ENCODE data around the gene CACFD1.
"Not testable (repeated sequence)": the region's sequence is repeated elsewhere in the genome, so short reads cannot be mapped to it uniquely, and the experiment has no call there.

CACFD1 gene

DNA sequence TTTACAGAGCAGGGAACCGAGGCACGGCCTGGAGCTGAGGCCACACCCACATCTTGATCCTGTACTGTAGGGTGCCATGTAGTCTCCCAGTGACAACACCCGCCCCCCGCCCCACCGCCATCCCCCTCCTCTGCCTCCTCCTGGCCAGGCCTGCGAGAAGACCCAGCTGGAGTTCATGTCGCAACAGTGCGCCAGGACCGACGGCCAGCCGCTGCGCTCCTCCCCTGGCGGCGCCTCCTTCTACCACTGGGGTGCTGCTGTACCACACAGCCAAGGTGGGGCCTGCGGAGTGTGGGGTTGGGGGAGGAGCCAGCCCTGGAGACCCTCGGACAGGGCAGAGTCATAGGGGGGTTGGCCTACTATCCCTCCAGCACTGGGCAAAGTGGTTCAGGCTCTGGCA, 23.1 kb upstream of the CACFD1 start:
- in situ Hi-C loops (cut with HindIII; ENCODE audit: low pct_ligation_motif_present, low pct_unique_long_range_greater_than_20kb, low sequenced_read_pairs) = no loop called here
- DNase-seq = no peak

DNA sequence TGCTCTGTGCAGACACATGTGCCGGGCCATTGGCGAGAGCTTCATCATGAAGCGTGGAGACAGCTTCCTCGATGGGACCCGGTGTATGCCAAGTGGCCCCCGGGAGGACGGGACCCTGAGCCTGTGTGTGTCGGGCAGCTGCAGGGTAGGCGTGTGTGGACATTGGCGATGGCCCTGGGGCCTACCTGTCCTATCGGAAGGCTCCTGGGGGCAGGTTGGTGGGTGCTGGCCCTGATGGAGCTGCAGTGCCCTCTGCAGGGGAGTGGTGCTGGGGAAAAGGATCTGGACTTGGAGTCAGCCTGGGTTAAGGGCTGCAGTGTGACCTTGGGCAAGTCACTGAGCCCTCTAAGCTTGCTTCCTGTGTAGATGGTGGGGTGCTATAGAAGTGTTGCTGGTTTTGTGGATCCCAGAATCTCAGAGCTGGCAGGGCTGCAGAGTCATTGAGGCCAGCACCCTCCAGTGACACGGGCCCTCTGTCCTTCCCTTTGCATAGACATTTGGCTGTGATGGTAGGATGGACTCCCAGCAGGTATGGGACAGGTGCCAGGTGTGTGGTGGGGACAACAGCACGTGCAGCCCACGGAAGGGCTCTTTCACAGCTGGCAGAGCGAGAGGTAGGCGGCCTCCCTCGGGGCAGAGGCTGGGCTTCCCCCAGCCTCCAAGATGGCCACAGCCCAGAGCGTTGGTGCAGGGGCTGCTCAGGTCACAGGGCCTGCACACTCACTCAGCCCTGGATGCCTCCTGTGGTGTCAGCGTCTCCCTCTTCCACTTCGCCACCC, 21.8 kb upstream of the CACFD1 start:
- no peak for DNase-seq

DNA sequence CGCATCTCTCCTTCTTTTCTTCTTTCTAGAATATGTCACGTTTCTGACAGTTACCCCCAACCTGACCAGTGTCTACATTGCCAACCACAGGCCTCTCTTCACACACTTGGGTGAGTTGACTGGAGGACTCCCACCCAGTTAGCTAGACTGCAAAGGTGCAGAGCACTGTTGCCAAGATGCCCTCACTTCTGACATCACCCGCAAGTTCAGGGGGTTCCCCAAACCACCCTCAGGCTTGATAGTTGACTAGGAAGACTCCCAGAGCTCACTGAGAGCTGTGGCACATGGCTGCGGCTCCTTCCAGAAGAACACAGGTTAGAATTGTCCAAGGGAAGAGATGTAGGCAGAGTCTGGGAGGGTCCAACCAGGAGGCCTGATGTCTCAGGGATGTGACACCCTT, 20.4 kb upstream of the CACFD1 start:
- no peak for DNase-seq
- in situ Hi-C loops (cut with HindIII; ENCODE audit: low pct_ligation_motif_present, low pct_unique_long_range_greater_than_20kb, low sequenced_read_pairs) = no loop called here

More for the DNA sequence above, 21.8 kb upstream of the CACFD1 start:
- in situ Hi-C loops (cut with HindIII; ENCODE audit: low pct_ligation_motif_present, low pct_unique_long_range_greater_than_20kb, low sequenced_read_pairs) = no loop called here

DNA sequence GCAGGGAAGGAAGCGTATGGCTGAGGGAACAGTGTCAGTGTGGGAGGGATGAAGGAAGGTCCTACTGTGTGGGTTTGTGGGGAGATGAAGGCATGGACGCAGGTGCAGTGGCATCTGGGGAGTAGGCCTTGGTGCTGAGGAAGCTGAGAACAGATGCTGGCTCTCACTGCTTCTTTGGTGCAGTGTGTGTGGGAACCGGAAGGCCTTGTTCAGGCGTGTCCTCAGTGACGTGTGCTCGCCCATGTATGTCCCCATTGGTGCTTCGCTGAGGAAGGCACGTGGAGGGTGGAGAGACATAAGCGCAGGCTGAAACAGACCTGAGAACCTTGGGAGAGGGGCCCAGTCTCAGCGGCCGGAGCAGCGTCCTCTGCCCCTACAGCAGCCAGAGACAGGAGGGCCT, 18.9 kb upstream of the CACFD1 start:
- in situ Hi-C loops (cut with HindIII; ENCODE audit: low pct_ligation_motif_present, low pct_unique_long_range_greater_than_20kb, low sequenced_read_pairs) = no loop called here

DNA sequence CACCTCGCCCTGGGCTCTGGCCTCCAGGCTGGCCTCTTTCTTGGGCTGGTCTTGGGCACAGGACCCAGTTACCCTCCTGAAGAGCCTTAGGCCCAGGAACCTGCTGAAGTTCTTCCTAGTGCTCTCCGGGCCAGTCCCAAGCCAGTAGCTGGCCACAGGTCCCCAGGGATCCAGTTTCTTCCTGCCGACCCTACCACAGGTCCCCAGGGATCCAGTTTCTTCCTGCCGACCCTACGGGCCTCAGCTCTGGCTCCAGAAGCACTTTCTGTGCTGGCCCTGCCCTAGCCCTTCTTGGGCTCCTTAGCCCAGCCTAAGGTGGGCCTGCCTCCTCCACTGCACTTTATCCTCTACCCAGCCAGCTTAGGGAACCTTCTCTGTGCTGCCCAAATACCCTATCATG, 18.2 kb upstream of the CACFD1 start:
- in situ Hi-C loops (cut with HindIII; ENCODE audit: low pct_ligation_motif_present, low pct_unique_long_range_greater_than_20kb, low sequenced_read_pairs) = no loop called here

More for the DNA sequence above, 18.9 kb upstream of the CACFD1 start:
- no peak for DNase-seq

DNA sequence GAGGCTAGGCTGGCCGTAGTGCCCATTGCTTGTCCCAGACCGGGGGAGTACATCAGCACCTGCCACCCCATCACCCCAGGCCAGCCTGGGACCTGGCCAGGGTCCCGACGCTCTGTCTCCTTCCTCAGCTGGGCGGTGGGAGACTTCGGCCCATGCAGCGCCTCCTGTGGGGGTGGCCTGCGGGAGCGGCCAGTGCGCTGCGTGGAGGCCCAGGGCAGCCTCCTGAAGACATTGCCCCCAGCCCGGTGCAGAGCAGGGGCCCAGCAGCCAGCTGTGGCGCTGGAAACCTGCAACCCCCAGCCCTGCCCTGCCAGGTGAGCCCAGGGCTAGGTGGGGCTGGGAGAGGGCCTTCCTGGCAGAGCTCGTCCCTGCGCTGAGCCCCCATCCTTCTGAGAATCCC, 16.5 kb upstream of the CACFD1 start:
- in situ Hi-C loops (cut with HindIII; ENCODE audit: low pct_ligation_motif_present, low pct_unique_long_range_greater_than_20kb, low sequenced_read_pairs) = no loop called here
- no peak for DNase-seq

More for the DNA sequence above, 18.2 kb upstream of the CACFD1 start:
- no peak for DNase-seq

DNA sequence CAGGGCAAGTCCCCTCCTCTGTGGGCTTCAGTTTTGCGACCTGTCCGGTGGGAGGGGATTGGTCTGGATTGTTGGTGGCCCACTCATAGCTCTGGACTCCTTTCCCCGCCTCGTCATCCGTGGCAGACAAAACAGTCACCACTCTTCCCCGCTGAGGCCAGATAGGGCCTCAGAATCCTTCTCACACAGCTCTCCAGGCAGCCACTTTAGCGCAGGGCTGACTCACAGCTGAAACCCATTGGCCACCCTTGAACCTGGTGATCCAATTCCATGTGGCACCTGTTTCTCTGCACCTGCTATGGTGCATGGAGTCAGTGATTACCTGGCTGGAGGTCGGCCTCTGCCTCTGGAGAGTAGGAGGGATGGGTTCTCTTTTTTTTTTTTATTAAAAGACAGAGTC, 15.8 kb upstream of the CACFD1 start:
- in situ Hi-C loops (cut with HindIII; ENCODE audit: low pct_ligation_motif_present, low pct_unique_long_range_greater_than_20kb, low sequenced_read_pairs) = no loop called here
- DNase-seq = peak; percentile 31

DNA sequence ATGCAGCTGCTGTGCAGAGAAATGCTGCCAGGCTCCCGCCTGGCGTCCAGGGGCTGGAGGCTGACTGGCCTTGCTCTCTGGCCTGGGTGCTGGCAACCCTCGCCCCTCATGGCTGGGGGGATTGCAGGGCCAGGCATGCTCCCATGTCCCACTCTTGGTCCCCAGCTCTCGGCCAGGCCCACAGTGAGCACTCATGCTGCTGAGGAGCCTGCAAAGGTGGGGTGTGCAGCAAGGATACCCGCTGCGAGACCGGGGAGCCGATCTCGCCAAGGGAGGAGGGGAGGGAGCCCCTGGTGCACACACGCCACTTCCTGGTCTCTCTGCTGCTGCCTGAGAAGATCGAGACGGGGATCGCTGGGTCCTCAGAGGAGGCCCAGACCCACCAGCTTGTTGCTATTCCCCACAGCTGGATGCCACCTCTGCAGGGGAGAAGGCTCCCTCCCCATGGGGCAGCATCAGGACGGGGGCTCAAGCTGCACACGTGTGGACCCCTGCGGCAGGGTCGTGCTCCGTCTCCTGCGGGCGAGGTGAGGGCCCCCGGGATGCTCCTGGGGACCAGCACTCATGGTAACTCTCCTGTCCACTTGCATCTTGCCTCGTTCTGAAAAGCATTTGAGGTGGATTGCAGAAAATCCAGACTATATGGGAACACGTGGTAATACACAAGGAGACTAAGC, 14.3 kb upstream of the CACFD1 start:
- in situ Hi-C loops (cut with HindIII; ENCODE audit: low pct_ligation_motif_present, low pct_unique_long_range_greater_than_20kb, low sequenced_read_pairs) = no loop called here
- no peak for DNase-seq

DNA sequence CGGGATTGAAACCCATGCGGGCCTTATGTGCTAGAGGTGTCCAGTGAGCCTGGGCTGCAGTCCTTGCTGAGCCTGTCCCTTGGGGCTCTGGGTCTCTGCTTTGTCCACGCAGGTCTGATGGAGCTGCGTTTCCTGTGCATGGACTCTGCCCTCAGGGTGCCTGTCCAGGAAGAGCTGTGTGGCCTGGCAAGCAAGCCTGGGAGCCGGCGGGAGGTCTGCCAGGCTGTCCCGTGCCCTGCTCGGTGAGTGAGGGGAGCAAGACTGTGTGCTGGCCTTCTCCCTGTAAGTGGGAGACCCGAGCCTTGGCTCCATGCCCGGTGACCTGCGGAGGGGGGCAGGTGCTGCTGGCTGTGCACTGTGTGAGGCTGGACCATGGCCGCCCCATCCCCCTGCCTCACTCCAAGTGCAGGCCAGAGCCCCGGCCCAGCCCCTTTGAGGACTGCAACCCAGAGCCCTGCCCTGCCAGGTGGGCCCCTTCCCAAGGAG, 11.2 kb upstream of the CACFD1 start:
- no peak for DNase-seq
- in situ Hi-C loops (cut with HindIII; ENCODE audit: low pct_ligation_motif_present, low pct_unique_long_range_greater_than_20kb, low sequenced_read_pairs) = no loop called here

DNA sequence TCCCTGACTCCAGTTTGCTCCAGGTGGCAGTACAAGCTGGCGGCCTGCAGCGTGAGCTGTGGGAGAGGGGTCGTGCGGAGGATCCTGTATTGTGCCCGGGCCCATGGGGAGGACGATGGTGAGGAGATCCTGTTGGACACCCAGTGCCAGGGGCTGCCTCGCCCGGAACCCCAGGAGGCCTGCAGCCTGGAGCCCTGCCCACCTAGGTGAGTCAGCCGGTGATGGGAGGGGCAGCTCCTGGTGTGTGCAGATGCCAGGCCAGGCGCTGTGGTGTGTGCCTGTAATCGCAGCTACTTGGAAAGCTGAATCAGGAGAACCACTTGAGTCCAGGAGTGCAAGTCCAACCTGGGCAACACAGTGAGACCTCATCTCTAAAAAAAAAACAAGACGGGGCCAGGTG, 10.0 kb upstream of the CACFD1 start:
- in situ Hi-C loops (cut with HindIII; ENCODE audit: low pct_ligation_motif_present, low pct_unique_long_range_greater_than_20kb, low sequenced_read_pairs) = no loop called here
- peak; percentile 62 for DNase-seq

DNA sequence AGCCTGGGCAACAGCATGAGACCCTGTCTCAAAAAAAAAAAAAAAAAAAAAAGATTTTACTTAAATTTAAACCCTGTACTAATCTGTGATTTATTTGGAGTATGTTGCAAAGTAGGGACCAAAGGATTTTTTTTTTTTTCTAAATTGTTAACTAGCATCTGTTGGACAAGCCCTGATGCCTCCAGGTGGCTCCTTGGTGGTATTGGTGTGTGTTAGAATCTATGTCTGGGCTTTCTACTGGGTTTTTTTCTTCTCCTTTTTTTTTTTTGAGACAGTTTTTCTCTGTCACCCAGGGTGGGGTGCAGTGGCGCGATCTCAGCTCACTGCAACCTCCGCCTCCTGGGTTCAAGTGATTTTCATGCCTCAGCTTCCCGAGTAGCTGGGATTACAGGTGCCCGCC, 7.9 kb upstream of the CACFD1 start:
- DNase-seq; in situ Hi-C loops (cut with HindIII; ENCODE audit: low pct_ligation_motif_present, low pct_unique_long_range_greater_than_20kb, low sequenced_read_pairs): not testable (repeated sequence)

DNA sequence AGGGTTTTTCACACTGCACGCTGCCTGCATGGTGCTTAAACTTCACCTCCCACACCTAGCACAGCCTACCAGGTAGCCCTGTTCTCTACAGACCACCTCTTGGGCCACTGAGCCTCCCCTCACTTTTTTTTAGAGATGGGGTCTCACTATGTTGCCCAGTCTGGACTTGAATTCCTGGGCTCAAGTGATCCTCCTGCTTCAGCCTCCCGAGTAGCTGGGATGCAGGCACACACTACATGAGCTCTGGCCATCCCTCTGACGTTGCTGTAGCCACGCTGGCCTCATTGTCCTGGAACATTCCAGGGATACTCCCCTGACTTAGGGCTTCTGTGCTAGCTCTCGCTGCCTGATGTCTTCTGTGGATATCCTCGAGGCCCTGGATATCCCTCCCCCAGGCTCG, 7.2 kb upstream of the CACFD1 start:
- DNase-seq = no peak
- in situ Hi-C loops (cut with HindIII; ENCODE audit: low pct_ligation_motif_present, low pct_unique_long_range_greater_than_20kb, low sequenced_read_pairs) = no loop called here

DNA sequence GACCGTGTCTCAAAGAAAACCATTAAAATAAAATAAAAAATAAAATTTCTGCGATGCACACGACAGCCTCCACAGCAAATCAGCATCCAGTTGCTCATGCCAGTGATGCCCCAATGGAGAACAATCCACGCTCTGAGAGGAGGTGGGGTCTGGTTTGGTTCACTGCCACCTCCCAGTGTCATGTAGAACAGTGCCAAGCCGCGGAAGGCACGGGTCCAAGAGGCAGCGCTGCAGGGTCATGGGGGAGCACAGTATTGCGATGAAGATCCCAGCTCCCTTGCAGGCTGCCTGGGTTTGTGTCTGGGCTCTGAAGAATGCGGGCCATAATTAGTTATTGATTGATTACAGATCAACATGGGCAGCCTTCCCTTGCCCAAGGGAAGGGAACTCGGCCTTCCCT, 6.1 kb upstream of the CACFD1 start:
- no peak for DNase-seq
- in situ Hi-C loops (cut with HindIII; ENCODE audit: low pct_ligation_motif_present, low pct_unique_long_range_greater_than_20kb, low sequenced_read_pairs) = no loop called here

DNA sequence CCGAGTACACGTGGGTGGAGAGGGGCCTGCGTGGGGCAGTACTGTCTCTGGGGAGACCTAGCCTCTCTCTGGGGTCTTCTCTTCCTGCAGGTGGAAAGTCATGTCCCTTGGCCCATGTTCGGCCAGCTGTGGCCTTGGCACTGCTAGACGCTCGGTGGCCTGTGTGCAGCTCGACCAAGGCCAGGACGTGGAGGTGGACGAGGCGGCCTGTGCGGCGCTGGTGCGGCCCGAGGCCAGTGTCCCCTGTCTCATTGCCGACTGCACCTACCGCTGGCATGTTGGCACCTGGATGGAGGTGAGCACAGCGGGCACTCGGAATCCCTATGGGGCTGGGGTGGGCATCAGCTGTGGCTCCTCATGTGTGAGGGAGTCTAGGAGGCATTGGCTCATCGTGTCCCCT, 5.5 kb upstream of the CACFD1 start:
- in situ Hi-C loops (cut with HindIII; ENCODE audit: low pct_ligation_motif_present, low pct_unique_long_range_greater_than_20kb, low sequenced_read_pairs) = no loop called here
- no peak for DNase-seq

DNA sequence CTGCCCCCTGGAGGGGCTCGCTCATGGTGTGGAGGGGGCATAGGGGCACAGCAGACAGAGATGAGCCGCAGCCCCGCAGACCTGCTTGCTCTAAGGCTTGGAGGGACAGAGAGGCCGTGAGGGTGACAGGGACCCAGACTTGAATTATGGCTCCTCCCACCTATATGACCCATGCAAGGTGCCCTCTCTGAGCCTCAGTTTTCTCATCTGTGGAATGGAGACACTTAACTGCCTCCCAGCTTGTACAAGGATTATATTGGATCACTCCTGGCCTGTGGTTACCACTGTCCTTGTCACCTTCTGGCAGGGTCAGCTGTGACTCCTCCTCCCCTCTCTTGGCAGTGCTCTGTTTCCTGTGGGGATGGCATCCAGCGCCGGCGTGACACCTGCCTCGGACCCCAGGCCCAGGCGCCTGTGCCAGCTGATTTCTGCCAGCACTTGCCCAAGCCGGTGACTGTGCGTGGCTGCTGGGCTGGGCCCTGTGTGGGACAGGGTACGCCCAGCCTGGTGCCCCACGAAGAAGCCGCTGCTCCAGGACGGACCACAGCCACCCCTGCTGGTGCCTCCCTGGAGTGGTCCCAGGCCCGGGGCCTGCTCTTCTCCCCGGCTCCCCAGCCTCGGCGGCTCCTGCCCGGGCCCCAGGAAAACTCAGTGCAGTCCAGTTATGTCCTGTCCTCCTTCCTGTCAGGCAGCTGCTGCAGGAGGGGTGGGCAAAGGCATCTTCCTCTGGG, 4.7 kb upstream of the CACFD1 start:
- DNase-seq = no peak
- in situ Hi-C loops (cut with HindIII; ENCODE audit: low pct_ligation_motif_present, low pct_unique_long_range_greater_than_20kb, low sequenced_read_pairs) = no loop called here

DNA sequence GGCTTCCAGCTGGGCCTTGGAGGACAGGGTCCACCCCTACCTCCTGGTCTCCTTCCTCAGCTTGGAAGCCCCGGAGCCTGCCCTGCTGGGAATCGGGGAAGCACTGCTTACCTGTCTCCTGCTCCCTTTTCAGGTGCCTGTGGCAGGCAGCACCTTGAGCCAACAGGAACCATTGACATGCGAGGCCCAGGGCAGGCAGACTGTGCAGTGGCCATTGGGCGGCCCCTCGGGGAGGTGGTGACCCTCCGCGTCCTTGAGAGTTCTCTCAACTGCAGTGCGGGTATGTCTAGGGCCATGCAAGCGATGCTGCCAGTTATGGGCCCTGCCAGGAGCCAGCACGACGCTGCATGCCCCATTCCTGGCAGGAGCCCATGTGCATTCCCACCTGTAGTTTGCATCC, 3.8 kb upstream of the CACFD1 start:
- in situ Hi-C loops (cut with HindIII; ENCODE audit: low pct_ligation_motif_present, low pct_unique_long_range_greater_than_20kb, low sequenced_read_pairs) = no loop called here
- DNase-seq = no peak

DNA sequence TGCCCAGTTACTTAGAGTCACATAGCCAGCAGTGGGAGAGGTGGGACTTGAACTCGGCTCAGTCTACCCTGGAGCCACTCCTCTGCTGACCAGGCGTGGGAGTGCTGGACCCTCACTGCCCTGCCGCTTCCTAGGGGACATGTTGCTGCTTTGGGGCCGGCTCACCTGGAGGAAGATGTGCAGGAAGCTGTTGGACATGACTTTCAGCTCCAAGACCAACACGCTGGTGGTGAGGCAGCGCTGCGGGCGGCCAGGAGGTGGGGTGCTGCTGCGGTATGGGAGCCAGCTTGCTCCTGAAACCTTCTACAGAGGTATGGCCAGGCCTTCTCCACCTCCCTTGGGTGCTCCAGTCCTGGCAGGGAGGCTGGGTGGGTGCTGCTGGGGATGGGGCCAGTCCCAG, 3.4 kb upstream of the CACFD1 start:
- in situ Hi-C loops (cut with HindIII; ENCODE audit: low pct_ligation_motif_present, low pct_unique_long_range_greater_than_20kb, low sequenced_read_pairs) = no loop called here
- DNase-seq = no peak

DNA sequence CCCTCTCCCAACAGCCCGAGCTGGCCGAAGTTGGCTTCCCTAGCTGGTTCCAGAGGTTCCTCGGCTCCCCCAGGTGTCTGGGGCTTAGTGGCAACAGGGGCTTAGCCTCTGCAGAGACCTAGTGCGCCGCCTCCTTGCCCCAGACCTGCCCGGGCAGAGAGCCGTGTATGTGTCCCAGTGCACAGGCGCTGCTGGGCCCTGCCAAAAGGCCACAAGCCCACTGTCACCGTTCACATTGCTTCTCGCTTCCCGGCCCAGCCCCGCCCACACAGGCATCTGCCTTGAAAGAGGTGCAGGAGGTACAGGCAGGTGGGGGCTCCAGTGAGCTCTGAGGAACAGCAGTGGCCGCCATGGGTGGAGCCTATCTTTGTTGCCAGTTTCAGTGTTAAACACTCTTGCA, 2.5 kb upstream of the CACFD1 start:
- DNase-seq = no peak
- in situ Hi-C loops (cut with HindIII; ENCODE audit: low pct_ligation_motif_present, low pct_unique_long_range_greater_than_20kb, low sequenced_read_pairs) = no loop called here

DNA sequence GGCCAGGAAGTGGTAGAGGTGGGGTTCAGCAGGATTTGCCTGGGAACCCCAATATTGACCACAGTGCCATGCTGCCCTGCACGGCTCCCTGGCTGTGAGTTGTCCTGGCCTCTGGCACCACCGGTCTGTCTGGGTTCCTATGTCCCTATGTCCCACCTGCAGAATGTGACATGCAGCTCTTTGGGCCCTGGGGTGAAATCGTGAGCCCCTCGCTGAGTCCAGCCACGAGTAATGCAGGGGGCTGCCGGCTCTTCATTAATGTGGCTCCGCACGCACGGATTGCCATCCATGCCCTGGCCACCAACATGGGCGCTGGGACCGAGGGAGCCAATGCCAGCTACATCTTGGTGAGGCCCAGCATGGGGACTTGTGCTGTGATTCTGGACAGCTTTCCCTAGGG, 2.0 kb upstream of the CACFD1 start:
- DNase-seq = no peak
- in situ Hi-C loops (cut with HindIII; ENCODE audit: low pct_ligation_motif_present, low pct_unique_long_range_greater_than_20kb, low sequenced_read_pairs) = no loop called here
